ENCODE measurements around the gene C6orf89.
"Not testable (repeated sequence)": the region's sequence is repeated elsewhere in the genome, so short reads cannot be mapped to it uniquely, and the experiment has no call there.

GRCh38 chr6:36949076-36949475 is 63.3 kb downstream of the C6orf89 start:
- not testable (repeated sequence) for TF ChIP-seq CTCF, POLR2A (IDR thresholded peaks at IDR 0.05)
